GM12878 (cell line): ENCODE data around the gene TOX2. TPM values are rescaled to one million over a fixed set of nuclear protein-coding genes. Genes with fewer than 3 reads are reported as not detected.

ENCODE experiments used
- ATAC-seq: fragments of 200-7000 bp; cut with Tn5 transposase; 3 replicates; pipeline ENCODE4 v1.9.1; 2020; ENCODE audit warnings: mild to moderate bottlenecking, moderate library complexity
- BruUV-seq: library from RNA; stranded (reverse); fragments of 400-500 nt; replicated peaks from 2 replicates; lab custom pipeline; 2021; lab: Mats Ljungman, UMichigan
- CTCF ChIA-PET: fragments of 300-600 bp; sonication (Branson Sonifier 250); formaldehyde crosslinking; extraction: SDS; loops from one replicate; lab custom pipeline; 2021; ENCODE audit warnings: inconsistent platforms; lab: Yijun Ruan, JAX
- POLR2A ChIA-PET: fragments of 350-600 bp; formaldehyde crosslinking; extraction: SDS; loops from one replicate; lab custom pipeline; 2021; ENCODE audit warnings: inconsistent platforms; lab: Charles Lee
- RAD21 ChIA-PET: fragments of 300-600 bp; sonication (Branson Sonifier 250); formaldehyde crosslinking; loops from one replicate; lab custom pipeline; 2023; ENCODE audit warnings: antibody characterized with exemption; ENCODE audit not compliant: unreplicated experiment; lab: Charles Lee
- SMC1A ChIA-PET: fragments of 300-600 bp; sonication (Branson Sonifier 250); formaldehyde crosslinking; loops from one replicate; lab custom pipeline; 2023; ENCODE audit not compliant: unreplicated experiment, uncharacterized antibody; lab: Charles Lee
- DNase-seq: peaks from one replicate; pipeline ENCODE4 v3.0.0-alpha.2; 2011; ENCODE audit warnings: low read depth, low spot score
- FAIRE-seq: peaks from 3 replicates; lab custom pipeline; 2011; peaks lifted over from hg19 to GRCh38; lab: Jason Lieb, UNC
- H2AFZ ChIP-seq: 2 replicates; pipeline ENCODE4 v1.6.0; 2011; ENCODE audit warnings: low read depth, low read length, control low read depth; ENCODE audit not compliant: control insufficient read depth
- H3K27ac ChIP-seq: 2 replicates; pipeline ENCODE4 v1.5.1; 2011; ENCODE audit warnings: control low read depth; ENCODE audit not compliant: control insufficient read depth, insufficient read depth
- H3K27me3 ChIP-seq, 2 experiments: replicated peaks in 1 of 2; 2 replicates each; pipeline versions ENCODE4 v1.6.0 to v1.6.1; 2011; ENCODE audit warnings: low read length in 1 of 2; ENCODE audit not compliant: control insufficient read depth in 2 of 2, insufficient read depth in 2 of 2
- H3K36me3 ChIP-seq, 2 experiments: 2 replicates each; pipeline ENCODE4 v1.5.1; 2011; ENCODE audit warnings: low read length in 1 of 2; ENCODE audit not compliant: control insufficient read depth in 2 of 2, insufficient read depth in 2 of 2
- H3K4me1 ChIP-seq: 2 replicates; pipeline ENCODE4 v1.6.1; 2011; ENCODE audit warnings: mild to moderate bottlenecking, low read length, moderate library complexity, mixed read lengths; ENCODE audit not compliant: control insufficient read depth, insufficient read depth
- H3K4me2 ChIP-seq: 2 replicates; pipeline ENCODE4 v1.6.0; 2011; ENCODE audit warnings: control low read depth; ENCODE audit not compliant: control insufficient read depth, insufficient read depth
- H3K4me3 ChIP-seq: fragments of 200-600 bp; sonication (generic); 2 replicates; pipeline ENCODE4 v1.5.1; 2016
- H3K79me2 ChIP-seq: 2 replicates; pipeline ENCODE4 v1.6.0; 2011; ENCODE audit warnings: low read length; ENCODE audit not compliant: control insufficient read depth, insufficient read depth
- H3K9ac ChIP-seq: 2 replicates; pipeline ENCODE4 v1.8.0; 2011; ENCODE audit warnings: low read length, control low read depth, mixed read lengths; ENCODE audit not compliant: control insufficient read depth, insufficient read depth
- H3K9me3 ChIP-seq: replicated peaks from 3 replicates; pipeline ENCODE4 v1.5.1; 2011; ENCODE audit warnings: mild to moderate bottlenecking, low read length; ENCODE audit not compliant: control insufficient read depth, insufficient read depth
- H4K20me1 ChIP-seq: 2 replicates; pipeline ENCODE4 v1.6.0; 2011; ENCODE audit not compliant: control insufficient read depth, insufficient read depth
- BHLHE40 ChIP-seq, 2 experiments: fragments of 450-650 bp in 1 of 2; IDR thresholded peaks; 2 replicates each; pipeline ENCODE4 v1.6.1; 2011 to 2017; ENCODE audit warnings: low read depth in 2 of 2, borderline replicate concordance in 1 of 2, improper control_type of control experiment in 1 of 2, low read length in 1 of 2, mild to moderate bottlenecking in 1 of 2
- CREB1 ChIP-seq: IDR thresholded peaks from 2 replicates; pipeline ENCODE4 v1.6.1; 2012; ENCODE audit warnings: low read depth, mild to moderate bottlenecking, inconsistent platforms
- GATAD2B ChIP-seq: fragments of 450-650 bp; conservative IDR thresholded peaks from 2 replicates; pipeline ENCODE4 v1.6.1; 2017; ENCODE audit warnings: low read depth, mild to moderate bottlenecking, moderate library complexity
- IKZF1 ChIP-seq: fragments of 450-650 bp; conservative IDR thresholded peaks from 2 replicates; pipeline ENCODE4 v1.6.1; 2017; ENCODE audit warnings: antibody characterized with exemption, mild to moderate bottlenecking
- IRF4 ChIP-seq: IDR thresholded peaks from 2 replicates; pipeline ENCODE4 v1.6.1; 2011; ENCODE audit warnings: low read depth, low read length
- KLF5 ChIP-seq: fragments of 450-650 bp; IDR thresholded peaks from 2 replicates; pipeline ENCODE4 v1.6.1; 2014; ENCODE audit warnings: mild to moderate bottlenecking; ENCODE audit not compliant: partially characterized antibody
- PML ChIP-seq: IDR thresholded peaks from 2 replicates; pipeline ENCODE4 v1.6.1; 2012; ENCODE audit warnings: low read length, inconsistent platforms
- RUNX3 ChIP-seq: IDR thresholded peaks from 2 replicates; pipeline ENCODE4 v1.6.1; 2012; ENCODE audit warnings: low read length, inconsistent platforms
- SMAD5 ChIP-seq: IDR thresholded peaks from 2 replicates; pipeline ENCODE4 v1.6.1; 2016; ENCODE audit warnings: antibody characterized with exemption, low read depth
- SRF ChIP-seq, 2 experiments: IDR thresholded peaks; 2 replicates each; pipeline ENCODE4 v1.6.1; 2011; ENCODE audit warnings: low read depth in 2 of 2, low read length in 2 of 2, mild to moderate bottlenecking in 1 of 2, moderate library complexity in 1 of 2
- ZNF217 ChIP-seq: fragments of 450-650 bp; IDR thresholded peaks from 2 replicates; pipeline ENCODE4 v1.6.1; 2017; ENCODE audit warnings: antibody characterized with exemption, mild to moderate bottlenecking
- WGBS: methylation state at CpG from one replicate; pipeline ENCODE4 v1.1.6; 2016; ENCODE audit warnings: low lambda C conversion rate; ENCODE audit not compliant: insufficient replicate concordance, insufficient coverage; ENCODE audit errors: missing lambda C conversion rate; 5-methylcytosine and 5-hydroxymethylcytosine counted together
- in situ Hi-C: fragments of 300-500 bp; cut with MboI; formaldehyde crosslinking; loops from 9 replicates; pipeline ENCODE4 v1.14.3; 2018; ENCODE audit warnings: mixed read lengths
- intact Hi-C: fragments of 100-400 bp; cut with micrococcal nuclease; formaldehyde crosslinking; loops from one replicate; pipeline ENCODE4 v1.14.2; 2022; ENCODE audit not compliant: unreplicated experiment
- polyA plus RNA-seq, 11 experiments: library from polyadenylated mRNA; depleted of rRNA in 4 of 11; unstranded in 6 of 11; stranded (reverse) in 5 of 11; fragments of >200 nt; fragmentation: Nextera tagmentation in 4 of 11; fragmentation: Illumina TruSeq in 1 of 11; extraction: Ambion mirVana in 4 of 11; extraction: Trizol in 1 of 11; gene quantifications; 1 replicate in 1 of 11; 2 replicates in 10 of 11; pipeline versions ENCODE4 v1.2.1 to v1.2.3, GENCODE V29; 2011 to 2016; ENCODE audit warnings: inconsistent platforms in 2 of 11, missing spikeins in 2 of 11, low read depth in 1 of 11
- total RNA-seq, 4 experiments: library from RNA; depleted of rRNA in 3 of 4; stranded (reverse); fragments of >200 nt in 3 of 4; fragmentation: Illumina TruSeq in 1 of 4; extraction: Trizol in 1 of 4; gene quantifications; 2 replicates each; pipeline versions ENCODE4 v1.2.1 to v1.2.3, GENCODE V29; 2013 to 2021
- TF ChIP-seq, protein P1 (sequence below): fragments of 450-650 bp; IDR thresholded peaks from 2 replicates; pipeline ENCODE4 v1.6.1; 2017; ENCODE audit warnings: mild to moderate bottlenecking, moderate library complexity
- TF ChIP-seq, protein P2 (sequence below): IDR thresholded peaks from 2 replicates; pipeline ENCODE4 v1.6.1; 2011; ENCODE audit warnings: low read depth, mild to moderate bottlenecking, low read length, moderate library complexity, borderline replicate concordance; ENCODE audit errors: extremely low read depth

TOX2 gene
- total and polyA plus RNA-seq, 10 of the 15 experiments (the other 5 are each of a cell fraction or from before 2014, with no cell fraction given) = 2.6 to 40.5 (median 7.9) TPM

DNA sequence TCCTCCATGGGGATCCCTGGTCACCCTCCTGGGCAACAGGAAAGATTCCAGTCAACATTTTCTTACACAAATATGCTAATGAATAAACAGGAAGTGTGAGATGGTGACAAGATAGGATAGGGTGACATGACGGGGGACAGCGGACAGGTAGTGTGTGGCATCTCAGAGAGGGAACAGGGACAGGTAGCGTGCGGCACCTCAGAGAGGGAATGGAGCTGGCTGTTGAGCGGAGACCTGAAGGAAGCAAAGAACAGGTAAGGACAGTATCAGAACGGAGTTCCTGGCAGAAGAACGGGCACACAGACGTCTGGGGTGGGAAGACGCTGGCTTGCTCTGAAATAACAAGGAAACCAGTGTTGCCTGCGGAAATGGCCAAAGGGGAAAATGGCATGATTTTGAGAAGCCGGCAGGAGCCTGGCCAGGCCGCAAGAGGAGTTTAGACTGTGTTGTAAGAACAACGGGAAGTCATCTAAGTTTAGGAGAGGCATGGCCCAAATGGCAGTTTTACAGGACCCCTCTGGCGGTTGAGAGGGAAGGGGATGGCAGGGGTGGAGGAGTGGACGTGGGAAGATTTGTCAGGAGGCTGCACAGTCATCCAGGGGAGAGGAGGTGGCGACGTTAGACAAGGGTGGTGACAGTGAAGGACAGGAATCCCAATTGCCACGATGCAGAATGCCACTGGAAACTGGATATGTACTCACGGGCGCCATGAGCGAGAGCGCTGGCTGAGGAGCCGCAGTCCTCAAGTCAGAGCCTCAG is 160.7 kb downstream of the TOX2 start (continued):
- TF ChIP-seq, protein P1, sequence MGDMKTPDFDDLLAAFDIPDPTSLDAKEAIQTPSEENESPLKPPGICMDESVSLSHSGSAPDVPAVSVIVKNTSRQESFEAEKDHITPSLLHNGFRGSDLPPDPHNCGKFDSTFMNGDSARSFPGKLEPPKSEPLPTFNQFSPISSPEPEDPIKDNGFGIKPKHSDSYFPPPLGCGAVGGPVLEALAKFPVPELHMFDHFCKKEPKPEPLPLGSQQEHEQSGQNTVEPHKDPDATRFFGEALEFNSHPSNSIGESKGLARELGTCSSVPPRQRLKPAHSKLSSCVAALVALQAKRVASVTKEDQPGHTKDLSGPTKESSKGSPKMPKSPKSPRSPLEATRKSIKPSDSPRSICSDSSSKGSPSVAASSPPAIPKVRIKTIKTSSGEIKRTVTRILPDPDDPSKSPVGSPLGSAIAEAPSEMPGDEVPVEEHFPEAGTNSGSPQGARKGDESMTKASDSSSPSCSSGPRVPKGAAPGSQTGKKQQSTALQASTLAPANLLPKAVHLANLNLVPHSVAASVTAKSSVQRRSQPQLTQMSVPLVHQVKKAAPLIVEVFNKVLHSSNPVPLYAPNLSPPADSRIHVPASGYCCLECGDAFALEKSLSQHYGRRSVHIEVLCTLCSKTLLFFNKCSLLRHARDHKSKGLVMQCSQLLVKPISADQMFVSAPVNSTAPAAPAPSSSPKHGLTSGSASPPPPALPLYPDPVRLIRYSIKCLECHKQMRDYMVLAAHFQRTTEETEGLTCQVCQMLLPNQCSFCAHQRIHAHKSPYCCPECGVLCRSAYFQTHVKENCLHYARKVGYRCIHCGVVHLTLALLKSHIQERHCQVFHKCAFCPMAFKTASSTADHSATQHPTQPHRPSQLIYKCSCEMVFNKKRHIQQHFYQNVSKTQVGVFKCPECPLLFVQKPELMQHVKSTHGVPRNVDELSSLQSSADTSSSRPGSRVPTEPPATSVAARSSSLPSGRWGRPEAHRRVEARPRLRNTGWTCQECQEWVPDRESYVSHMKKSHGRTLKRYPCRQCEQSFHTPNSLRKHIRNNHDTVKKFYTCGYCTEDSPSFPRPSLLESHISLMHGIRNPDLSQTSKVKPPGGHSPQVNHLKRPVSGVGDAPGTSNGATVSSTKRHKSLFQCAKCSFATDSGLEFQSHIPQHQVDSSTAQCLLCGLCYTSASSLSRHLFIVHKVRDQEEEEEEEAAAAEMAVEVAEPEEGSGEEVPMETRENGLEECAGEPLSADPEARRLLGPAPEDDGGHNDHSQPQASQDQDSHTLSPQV = no peak
- no peak for TF ChIP-seq GATAD2B
- TF ChIP-seq, protein P2, sequence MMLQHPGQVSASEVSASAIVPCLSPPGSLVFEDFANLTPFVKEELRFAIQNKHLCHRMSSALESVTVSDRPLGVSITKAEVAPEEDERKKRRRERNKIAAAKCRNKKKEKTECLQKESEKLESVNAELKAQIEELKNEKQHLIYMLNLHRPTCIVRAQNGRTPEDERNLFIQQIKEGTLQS = no peak
- TF ChIP-seq, all 136 proteins: peak for 0

DNA sequence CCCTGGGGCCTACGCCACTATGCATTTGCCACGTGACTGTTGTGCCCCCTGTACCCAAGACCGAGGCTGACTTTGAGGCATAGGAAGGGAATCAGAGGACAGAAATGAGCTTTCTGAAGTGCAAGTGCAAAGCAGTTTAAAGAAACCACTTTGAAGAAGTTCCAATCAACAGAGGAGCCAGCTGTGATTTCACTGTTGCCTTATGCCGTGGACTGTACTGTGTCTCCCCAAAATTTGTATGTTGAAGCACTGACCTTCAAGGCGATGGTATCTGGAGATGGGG is 161.2 kb downstream of the TOX2 start:
- RAD21 ChIA-PET = interaction anchor here (0.6 to 10.1 kb wide), 4 partner anchors 121 to 339 kb away, joined by 3 to 182 read pairs (median 4); no protein-coding TSS in a partner anchor
- Histone ChIP-seq H3K4me1 (peaks cover 4% of the 10 kb centered on the region; the same call in 1 of the 2 replicates), H2AFZ (no peak overlapping the region), H3K4me2 (no peak overlapping the region), H3K79me2 (no peaks in the 10 kb centered on the region), H3K9me3 (no peaks in the 10 kb centered on the region), H4K20me1 (no peaks in the 10 kb centered on the region), H3K9ac (no peak overlapping the region), H3K4me3 (no peak overlapping the region), H3K36me3 (no peaks in the 10 kb centered on the region), H3K27me3 (no peaks in the 10 kb centered on the region), H3K27ac (no peak overlapping the region)
- POLR2A ChIA-PET = no interaction called here
- WGBS = 98% methylated on average over 5 of the region's 5 CpGs
- DNase-seq = no peak
- ATAC-seq = no peak
- no TSS peak for BruUV-seq
- SMC1A ChIA-PET = interaction anchor here (1.0 to 9.8 kb wide), 3 partner anchors 19 to 326 kb away, joined by 4 to 67 read pairs (median 5); no protein-coding TSS in a partner anchor
- intact Hi-C loops = no loop called here
- in situ Hi-C loops = no loop called here
- CTCF ChIA-PET = interaction anchor here (0.8 to 16.0 kb wide), 6 partner anchors 12 to 538 kb away, joined by 3 to 223 read pairs (median 4); no protein-coding TSS in a partner anchor
- no peak for FAIRE-seq
- TF ChIP-seq IKZF1 (no peak), SMAD5 (no peak), BHLHE40 (IDR thresholded peaks at IDR 0.05; ENCODE audit: borderline replicate concordance in 1 of 2, low read depth in 2 of 2, low read length in 1 of 2) (no peak), PML (no peak), CREB1 (no peak), SRF (IDR thresholded peaks at IDR 0.05; ENCODE audit: low read depth in 2 of 2, low read length in 2 of 2) (no peak), RUNX3 (no peak), ZNF217 (no peak), IRF4 (no peak), KLF5 (no peak)
- TF ChIP-seq, protein P1 = no peak
